T-cell (primary cell): ENCODE measurements around the gene OR51B2. TPM values are rescaled to one million over a fixed set of nuclear protein-coding genes. Genes with fewer than 3 reads are reported as not detected.
"Not testable (repeated sequence)": the region's sequence is repeated elsewhere in the genome, so short reads cannot be mapped to it uniquely, and the experiment has no call there.

Experiments used
- ATAC-seq, 4 experiments: fragments of 200-7000 bp in 3 of 4; fragments of 150-1000 bp in 1 of 4; cut with Tn5 transposase; replicated peaks in 1 of 4; 1 replicate in 3 of 4; 2 replicates in 1 of 4; pipeline ENCODE4 v1.10.0; 2021; ENCODE audit warnings: moderate library complexity in 3 of 4, mild to moderate bottlenecking in 2 of 4, moderate number of reproducible peaks in 1 of 4
- CTCF ChIA-PET, 2 donors: fragments of 300-600 bp; sonication (Branson Sonifier 250); formaldehyde crosslinking; loops; one replicate each; lab custom pipeline; 2022; ENCODE audit warnings: antibody characterized with exemption in 2 of 2; lab: Charles Lee
- POLR2A ChIA-PET, 2 donors: fragments of 300-600 bp; sonication (Branson Sonifier 250); formaldehyde crosslinking; loops; one replicate each; lab custom pipeline; 2022; ENCODE audit warnings: antibody characterized with exemption in 2 of 2; lab: Charles Lee
- DNase-seq, 35 experiments: peaks; one replicate each; pipeline versions ENCODE4 v3.0.0 to v3.0.0-alpha.2; 2013 to 2023
- H3K27ac ChIP-seq: one replicate; pipeline ENCODE4 v1.5.1; 2013; ENCODE audit warnings: low read length
- H3K27me3 ChIP-seq, 2 experiments: replicated peaks in 1 of 2; 1 replicate in 1 of 2; 2 replicates in 1 of 2; pipeline versions ENCODE4 v1.6.1 to v1.7.0; 2013; ENCODE audit warnings: low read length in 1 of 2, mixed read lengths in 1 of 2; ENCODE audit not compliant: control insufficient read depth in 2 of 2, insufficient read depth in 2 of 2; ENCODE audit errors: extremely low read depth in 1 of 2
- H3K36me3 ChIP-seq, 2 donors: 1 replicate in 1 of 2; 2 replicates in 1 of 2; pipeline versions ENCODE4 v1.6.1 to v1.7.0; 2013; ENCODE audit warnings: low read length in 1 of 2; ENCODE audit not compliant: control insufficient read depth in 2 of 2, insufficient read depth in 1 of 2; ENCODE audit errors: extremely low read depth in 1 of 2
- H3K4me1 ChIP-seq, 2 experiments: 1 replicate in 1 of 2; 2 replicates in 1 of 2; pipeline versions ENCODE4 v1.6.1 to v1.7.0; 2013; ENCODE audit warnings: low read length in 2 of 2, mixed read lengths in 1 of 2; ENCODE audit not compliant: insufficient read depth in 2 of 2, control insufficient read depth in 1 of 2; ENCODE audit errors: extremely low read depth in 1 of 2
- H3K4me3 ChIP-seq, 2 donors: 1 replicate in 1 of 2; 2 replicates in 1 of 2; pipeline versions ENCODE4 v1.5.1 to v1.7.0; 2013; ENCODE audit warnings: mild to moderate bottlenecking in 2 of 2, low read length in 1 of 2, moderate library complexity in 1 of 2; ENCODE audit not compliant: control insufficient read depth in 1 of 2; ENCODE audit errors: extremely low read depth in 1 of 2
- H3K9me3 ChIP-seq: 2 replicates; pipeline ENCODE4 v1.7.0; 2013
- H3K27ac Mint-ChIP-seq, 2 donors: one replicate each; pipeline ENCODE4 v1.8.0; 2020 to 2021; ENCODE audit warnings: mild to moderate bottlenecking in 2 of 2, mixed read lengths in 2 of 2
- H3K27me3 Mint-ChIP-seq, 2 donors: one replicate each; pipeline ENCODE4 v1.8.0; 2021 to 2022; ENCODE audit warnings: mixed read lengths in 2 of 2
- H3K36me3 Mint-ChIP-seq: one replicate; pipeline ENCODE4 v1.8.0; 2021; ENCODE audit warnings: mixed read lengths
- H3K4me1 Mint-ChIP-seq, 3 donors: one replicate each; pipeline ENCODE4 v1.8.0; 2020 to 2022; ENCODE audit warnings: mixed read lengths in 3 of 3, mild to moderate bottlenecking in 1 of 3
- H3K4me3 Mint-ChIP-seq, 3 donors: one replicate each; pipeline ENCODE4 v1.8.0; 2020 to 2022; ENCODE audit warnings: mild to moderate bottlenecking in 3 of 3, mixed read lengths in 3 of 3, moderate library complexity in 3 of 3
- H3K9me3 Mint-ChIP-seq, 3 donors: one replicate each; pipeline ENCODE4 v1.8.0; 2020 to 2022; ENCODE audit warnings: mixed read lengths in 3 of 3
- WGBS: methylation state at CpG from one replicate; pipeline ENCODE4 v1.1.5; 2013; ENCODE audit warnings: missing lambda C conversion rate; ENCODE audit not compliant: insufficient coverage; 5-methylcytosine and 5-hydroxymethylcytosine counted together
- total RNA-seq, 35 experiments: library from RNA in 6 of 35; stranded (reverse) in 6 of 35; fragments of 120-200 nt in 1 of 35; gene quantifications; one replicate each; pipeline versions ENCODE4 v1.2.1 to v1.2.4 and lab custom pipeline; 2013 to 2026

Gene OR51B2
- not detected for total RNA-seq
- not detected for total RNA-seq (2013)
- 0 to 0.20 (median 0) reads per million in 29 experiments for total RNA-seq (lab: John Stamatoyannopoulos, UW)

GRCh38 chr11:5324197-5324596 is at the start of gene OR51B2:
TSS of gene OR51B2 (minus strand) at chr11:5324297. CDS start at chr11:5324297, 0 bp downstream.
- 100% methylated on average over 1 of the region's 3 CpGs for WGBS
- no peak within 1 kb of the TSS for H3K4me3 Mint-ChIP-seq
- no peaks in the 10 kb centered on the region for H3K4me1 Mint-ChIP-seq
- ChIA-PET CTCF (no interaction called here), POLR2A (no interaction called here)
- no peaks in the 10 kb centered on the region for H3K9me3 Mint-ChIP-seq
- Histone ChIP-seq H3K4me3 (no peak within 1 kb of the TSS), H3K4me1 (no peaks in the 10 kb centered on the region), H3K9me3 (no peaks in the 10 kb centered on the region), H3K36me3 (no peaks in the 10 kb centered on the region), H3K27ac (no peak within 1 kb of the TSS), H3K27me3 (no peaks in the 10 kb centered on the region)
- H3K36me3 Mint-ChIP-seq: no peaks in the 10 kb centered on the region
- DNase-seq: no peak
- no peaks in the 10 kb centered on the region for H3K27me3 Mint-ChIP-seq
- ATAC-seq: no peak
- H3K27ac Mint-ChIP-seq: no peak within 1 kb of the TSS

GRCh38 chr11:5369789-5370188 is 45.7 kb upstream of the OR51B2 start:
- H3K36me3 ChIP-seq: no peaks in the 10 kb centered on the region
- Mint-ChIP-seq H3K9me3 (peaks cover 0 to 8% (median 4%) of the 10 kb centered on the region in 3 donors), H3K27ac (no peak overlapping the region), H3K4me3 (no peak overlapping the region), H3K36me3 (no peaks in the 10 kb centered on the region), H3K4me1 (no peaks in the 10 kb centered on the region), H3K27me3 (peaks cover 13 to 14% of the 10 kb centered on the region in 2 donors)
- no peaks in the 10 kb centered on the region for H3K4me1 ChIP-seq
- ChIA-PET CTCF (no interaction called here), POLR2A (no interaction called here)
- no peak overlapping the region for H3K27ac ChIP-seq
- H3K4me3 ChIP-seq: no peak overlapping the region
- H3K9me3 ChIP-seq: no peaks in the 10 kb centered on the region
- no peaks in the 10 kb centered on the region for H3K27me3 ChIP-seq
- no peak for ATAC-seq
- DNase-seq: no peak

- H3K4me3 Mint-ChIP-seq: no peak overlapping the region
- no CpG with 5 or more reads among the region's 3 CpGs for WGBS
- no peaks in the 10 kb centered on the region for H3K27me3 ChIP-seq
- no peaks in the 10 kb centered on the region for H3K36me3 ChIP-seq
- H3K36me3 Mint-ChIP-seq: no peaks in the 10 kb centered on the region
- ChIA-PET CTCF (no interaction called here), POLR2A (no interaction called here)
- no peak for ATAC-seq
- H3K4me1 ChIP-seq: no peaks in the 10 kb centered on the region
- no peak for DNase-seq
- peaks cover 0 to 8% (median 0%) of the 10 kb centered on the region in 3 donors for H3K9me3 Mint-ChIP-seq
- no peak overlapping the region for H3K27ac ChIP-seq
- H3K9me3 ChIP-seq: no peaks in the 10 kb centered on the region
- peaks cover 10 to 14% of the 10 kb centered on the region in 2 donors for H3K27me3 Mint-ChIP-seq
- no peak overlapping the region for H3K4me3 ChIP-seq
- H3K27ac Mint-ChIP-seq: no peak overlapping the region
- H3K4me1 Mint-ChIP-seq: no peaks in the 10 kb centered on the region
Measured at GRCh38 chr11:5368502-5369043, 44.5 kb upstream of the OR51B2 start.

- Histone ChIP-seq H3K36me3 (no peaks in the 10 kb centered on the region), H3K9me3 (no peaks in the 10 kb centered on the region), H3K4me3 (no peak overlapping the region), H3K27me3 (no peaks in the 10 kb centered on the region), H3K4me1 (no peaks in the 10 kb centered on the region), H3K27ac (no peak overlapping the region)
- CTCF ChIA-PET: no interaction called here
- DNase-seq: no peak
- Mint-ChIP-seq H3K9me3 (peaks cover 0 to 4% (median under 1%) of the 10 kb centered on the region in 3 donors), H3K36me3 (no peaks in the 10 kb centered on the region), H3K27ac (no peak overlapping the region), H3K27me3 (peaks cover 6 to 9% of the 10 kb centered on the region in 2 donors), H3K4me1 (no peaks in the 10 kb centered on the region), H3K4me3 (no peak overlapping the region)
- POLR2A ChIA-PET: no interaction called here
- WGBS: 86% methylated on average over 2 of the region's 2 CpGs
- ATAC-seq: no peak
Measured at GRCh38 chr11:5367448-5368074, 43.5 kb upstream of the OR51B2 start.

- Histone ChIP-seq H3K36me3 (no peaks in the 10 kb centered on the region), H3K4me3 (no peak overlapping the region), H3K27ac (no peak overlapping the region), H3K27me3 (no peaks in the 10 kb centered on the region), H3K9me3 (no peaks in the 10 kb centered on the region), H3K4me1 (no peaks in the 10 kb centered on the region)
- H3K4me1 Mint-ChIP-seq: no peaks in the 10 kb centered on the region
- ChIA-PET POLR2A (no interaction called here), CTCF (no interaction called here)
- ATAC-seq: no peak
- peaks cover 0 to 4% (median under 1%) of the 10 kb centered on the region in 3 donors for H3K9me3 Mint-ChIP-seq
- H3K36me3 Mint-ChIP-seq: no peaks in the 10 kb centered on the region
- WGBS: no CpG with 5 or more reads among the region's 1 CpG
- peaks cover 5 to 9% of the 10 kb centered on the region in 2 donors for H3K27me3 Mint-ChIP-seq
- no peak overlapping the region for H3K4me3 Mint-ChIP-seq
- no peak overlapping the region for H3K27ac Mint-ChIP-seq
- DNase-seq: no peak
Measured at GRCh38 chr11:5366856-5367255, 42.8 kb upstream of the OR51B2 start.

- H3K27ac ChIP-seq, H3K36me3 Mint-ChIP-seq, H3K27me3 ChIP-seq, ATAC-seq, H3K4me3 Mint-ChIP-seq, DNase-seq, H3K27me3 Mint-ChIP-seq, H3K4me1 ChIP-seq, H3K9me3 Mint-ChIP-seq, POLR2A ChIA-PET, CTCF ChIA-PET, H3K9me3 ChIP-seq, H3K4me1 Mint-ChIP-seq, H3K27ac Mint-ChIP-seq, H3K4me3 ChIP-seq, H3K36me3 ChIP-seq: not testable (repeated sequence)
- 92% methylated on average over 5 of the region's 6 CpGs for WGBS
Measured at GRCh38 chr11:5366365-5366764, 42.3 kb upstream of the OR51B2 start.
